K562 (cell line): ENCODE data around the gene AP5Z1.

Source experiments
- CHD2 ChIP-seq: IDR thresholded peaks from 2 replicates; pipeline ENCODE4 v1.6.1; 2011; ENCODE audit warnings: low read depth, low read length
- CTCF ChIP-seq, 3 experiments: IDR thresholded peaks in 2 of 3; conservative IDR thresholded peaks in 1 of 3; 2 replicates each; pipeline ENCODE4 v1.5.1; 2011 to 2012; ENCODE audit warnings: low read length in 3 of 3, mild to moderate bottlenecking in 3 of 3, control low read depth in 2 of 3, improper control_type of control experiment in 1 of 3, inconsistent platforms in 1 of 3, low read depth in 1 of 3, mixed read lengths in 1 of 3, moderate library complexity in 1 of 3; ENCODE audit not compliant: insufficient read depth in 2 of 3
- DMBX1 ChIP-seq: fragments of 250-450 bp; sonication (Bioruptor Pico); IDR thresholded peaks from 2 replicates; pipeline ENCODE4 v1.8.0; 2022; ENCODE audit warnings: inconsistent platforms, mild to moderate bottlenecking, moderate library complexity, borderline replicate concordance
- HDGF ChIP-seq: fragments of 450-650 bp; IDR thresholded peaks from 2 replicates; pipeline ENCODE4 v1.6.1; 2016
- IRF2 ChIP-seq: sonication (generic); formaldehyde crosslinking; IDR thresholded peaks from 2 replicates; pipeline ENCODE4 v1.8.1; 2022; ENCODE audit warnings: mild to moderate bottlenecking, missing genetic modification reagents
- RBFOX2 ChIP-seq: fragments of 200-400 bp; formaldehyde crosslinking; IDR thresholded peaks from 2 replicates; pipeline ENCODE4 v1.6.1; 2017; ENCODE audit warnings: low read depth, mild to moderate bottlenecking, low read length, moderate library complexity
- SMARCB1 ChIP-seq: IDR thresholded peaks from 2 replicates; pipeline ENCODE4 v1.6.1; 2011; ENCODE audit warnings: improper control_type of control experiment, low read depth; ENCODE audit not compliant: insufficient read length
- TFE3 ChIP-seq: fragments of 450-650 bp; formaldehyde crosslinking; IDR thresholded peaks from 2 replicates; pipeline ENCODE4 v1.4.0; 2020; ENCODE audit warnings: mild to moderate bottlenecking, mixed read lengths
- ZBTB33 ChIP-seq: sonication (generic); formaldehyde crosslinking; IDR thresholded peaks from 2 replicates; pipeline ENCODE4 v1.8.1; 2023; ENCODE audit warnings: mild to moderate bottlenecking, missing genetic modification reagents
- ZBTB49 ChIP-seq: sonication (generic); formaldehyde crosslinking; IDR thresholded peaks from 2 replicates; pipeline ENCODE4 v1.8.0; 2022; ENCODE audit warnings: missing genetic modification reagents, mild to moderate bottlenecking, borderline replicate concordance

- TF ChIP-seq HDGF (no peak), CHD2 (no peak), ZBTB33 (no peak), IRF2 (CRISPR knock-in tag) (no peak), RBFOX2 (no peak), SMARCB1 (no peak), DMBX1 (CRISPR knock-in tag) (no peak), ZBTB49 (CRISPR knock-in tag) (no peak), TFE3 (CRISPR knock-in tag) (no peak), CTCF (IDR thresholded peaks at IDR 0.05 in 2 of 3, conservative IDR thresholded peaks at IDR 0.05 in 1 of 3; ENCODE audit: insufficient read depth in 2 of 3, low read depth in 1 of 3, low read length in 3 of 3) (no peak)
Observed at GRCh38 chr7:4809091-4809591, 33.7 kb downstream of the AP5Z1 start.
